Astrocyte (in vitro differentiated cells and primary cell): Measurements from ENCODE around the gene FLRT2. TPM values are rescaled to one million over a fixed set of nuclear protein-coding genes. Genes with fewer than 3 reads are reported as not detected.
A peak's percentile ranks its signal among the peaks of the same experiment; 100 is the strongest.

Experiments
- DNase-seq: peaks from one replicate; pipeline ENCODE4 v3.0.0-alpha.2; 2010; ENCODE audit warnings: low read depth
- FAIRE-seq: peaks from 2 replicates; lab custom pipeline; 2011; peaks lifted over from hg19 to GRCh38; lab: Jason Lieb, UNC
- H2AFZ ChIP-seq: 2 replicates; pipeline ENCODE4 v1.6.0; 2012; ENCODE audit warnings: low read depth, low read length, inconsistent platforms
- H3K27ac ChIP-seq: 2 replicates; pipeline ENCODE4 v1.5.1; 2011; ENCODE audit warnings: low read depth, low read length, inconsistent platforms
- H3K27me3 ChIP-seq: 2 replicates; pipeline ENCODE4 v1.6.0; 2011; ENCODE audit warnings: low read length, inconsistent platforms; ENCODE audit not compliant: insufficient read depth
- H3K36me3 ChIP-seq: 2 replicates; pipeline ENCODE4 v1.5.1; 2011; ENCODE audit warnings: low read length, inconsistent platforms; ENCODE audit not compliant: insufficient read depth
- H3K4me1 ChIP-seq: 2 replicates; pipeline ENCODE4 v1.5.1; 2011; ENCODE audit warnings: low read length, inconsistent platforms; ENCODE audit not compliant: insufficient read depth
- H3K4me2 ChIP-seq: 2 replicates; pipeline ENCODE4 v1.6.0; 2012; ENCODE audit warnings: low read length, inconsistent platforms
- H3K4me3 ChIP-seq: 2 replicates; pipeline ENCODE4 v1.5.1; 2011; ENCODE audit warnings: low read depth, mild to moderate bottlenecking, low read length, inconsistent platforms; ENCODE audit not compliant: insufficient read depth
- H3K79me2 ChIP-seq: 2 replicates; pipeline ENCODE4 v1.6.0; 2012; ENCODE audit warnings: mild to moderate bottlenecking, low read length, inconsistent platforms; ENCODE audit not compliant: insufficient read depth
- H3K9ac ChIP-seq: 2 replicates; pipeline ENCODE4 v1.6.0; 2012; ENCODE audit warnings: mild to moderate bottlenecking, low read length, inconsistent platforms
- H3K9me3 ChIP-seq: 2 replicates; pipeline ENCODE4 v1.5.1; 2012; ENCODE audit warnings: low read depth, mild to moderate bottlenecking, low read length, inconsistent platforms; ENCODE audit not compliant: insufficient read depth
- H4K20me1 ChIP-seq: 2 replicates; pipeline ENCODE4 v1.6.0; 2012; ENCODE audit warnings: low read length, inconsistent platforms; ENCODE audit not compliant: insufficient read depth
- H3K27ac Mint-ChIP-seq: one replicate; pipeline ENCODE4 v1.8.0; 2021; ENCODE audit warnings: mild to moderate bottlenecking, mixed read lengths; ENCODE audit not compliant: unreplicated experiment
- H3K27me3 Mint-ChIP-seq: one replicate; pipeline ENCODE4 v1.8.0; 2021; ENCODE audit warnings: low read depth, mixed read lengths; ENCODE audit not compliant: unreplicated experiment
- H3K36me3 Mint-ChIP-seq: one replicate; pipeline ENCODE4 v1.8.0; 2021; ENCODE audit warnings: low read depth, mixed read lengths; ENCODE audit not compliant: unreplicated experiment
- H3K4me1 Mint-ChIP-seq: one replicate; pipeline ENCODE4 v1.8.0; 2021; ENCODE audit warnings: low read depth, mixed read lengths; ENCODE audit not compliant: unreplicated experiment
- H3K4me3 Mint-ChIP-seq: one replicate; pipeline ENCODE4 v1.8.0; 2021; ENCODE audit warnings: mild to moderate bottlenecking, moderate library complexity, mixed read lengths; ENCODE audit not compliant: unreplicated experiment
- H3K9me3 Mint-ChIP-seq: one replicate; pipeline ENCODE4 v1.8.0; 2021; ENCODE audit warnings: mild to moderate bottlenecking, mixed read lengths; ENCODE audit not compliant: unreplicated experiment
- EZH2 ChIP-seq: IDR thresholded peaks from 2 replicates; pipeline ENCODE4 v1.6.1; 2012; ENCODE audit warnings: mild to moderate bottlenecking, low read length, inconsistent platforms; ENCODE audit not compliant: insufficient read depth
- total RNA-seq: library from RNA; stranded (reverse); gene quantifications from 2 replicates; pipeline ENCODE4 v1.2.1, GENCODE V29; 2021
- TF ChIP-seq, protein P1 (sequence below): IDR thresholded peaks from 2 replicates; pipeline ENCODE4 v1.5.1; 2011; ENCODE audit warnings: low read depth, mild to moderate bottlenecking, inconsistent platforms, low read length, moderate library complexity; ENCODE audit not compliant: insufficient read depth

FLRT2 gene
- total RNA-seq, 1 donor from 2014 or later = 227 TPM

DNA sequence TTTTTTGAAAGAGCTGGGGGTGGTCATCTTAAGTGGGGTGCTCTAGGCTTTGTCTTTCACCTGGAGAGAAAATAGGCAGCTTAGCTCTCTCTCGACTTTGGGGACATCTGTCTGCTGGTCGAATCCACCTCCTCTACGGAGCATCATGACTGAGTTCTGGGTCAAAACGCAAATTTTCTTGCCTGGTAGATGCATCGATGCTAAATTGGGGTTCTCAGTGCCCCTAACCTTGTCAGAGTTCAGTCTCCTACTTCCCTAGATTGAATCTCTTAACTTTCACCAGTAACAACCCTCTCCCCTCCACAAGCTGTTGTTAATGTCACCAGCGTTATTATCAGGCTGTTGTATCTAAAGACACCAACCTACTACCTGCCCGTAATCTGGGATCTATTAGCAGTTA lies 682 bp downstream of the FLRT2 start:
- no peaks in the 10 kb centered on the region for H3K36me3 ChIP-seq
- H3K4me1 Mint-ChIP-seq = peaks cover 16% of the 10 kb centered on the region
- H3K9me3 Mint-ChIP-seq = no peaks in the 10 kb centered on the region
- H3K4me2 ChIP-seq = peak overlapping the region; percentile 99
- FAIRE-seq (no peak), DNase-seq (no peak)
- peaks cover 17% of the 10 kb centered on the region for H3K27me3 ChIP-seq
- peak overlapping the region; percentile 99 for H3K27ac Mint-ChIP-seq
- H3K79me2 ChIP-seq = no peaks in the 10 kb centered on the region
- peak overlapping the region; percentile 87 for H2AFZ ChIP-seq
- peak overlapping the region; percentile 87 for H3K9ac ChIP-seq
- no peaks in the 10 kb centered on the region for H3K9me3 ChIP-seq
- H3K36me3 Mint-ChIP-seq = peaks cover 15% of the 10 kb centered on the region
- peak overlapping the region; percentile 66 for H3K4me3 ChIP-seq
- H3K4me3 Mint-ChIP-seq = peak overlapping the region; percentile 95
- no peaks in the 10 kb centered on the region for H3K27me3 Mint-ChIP-seq
- TF ChIP-seq, protein P1, sequence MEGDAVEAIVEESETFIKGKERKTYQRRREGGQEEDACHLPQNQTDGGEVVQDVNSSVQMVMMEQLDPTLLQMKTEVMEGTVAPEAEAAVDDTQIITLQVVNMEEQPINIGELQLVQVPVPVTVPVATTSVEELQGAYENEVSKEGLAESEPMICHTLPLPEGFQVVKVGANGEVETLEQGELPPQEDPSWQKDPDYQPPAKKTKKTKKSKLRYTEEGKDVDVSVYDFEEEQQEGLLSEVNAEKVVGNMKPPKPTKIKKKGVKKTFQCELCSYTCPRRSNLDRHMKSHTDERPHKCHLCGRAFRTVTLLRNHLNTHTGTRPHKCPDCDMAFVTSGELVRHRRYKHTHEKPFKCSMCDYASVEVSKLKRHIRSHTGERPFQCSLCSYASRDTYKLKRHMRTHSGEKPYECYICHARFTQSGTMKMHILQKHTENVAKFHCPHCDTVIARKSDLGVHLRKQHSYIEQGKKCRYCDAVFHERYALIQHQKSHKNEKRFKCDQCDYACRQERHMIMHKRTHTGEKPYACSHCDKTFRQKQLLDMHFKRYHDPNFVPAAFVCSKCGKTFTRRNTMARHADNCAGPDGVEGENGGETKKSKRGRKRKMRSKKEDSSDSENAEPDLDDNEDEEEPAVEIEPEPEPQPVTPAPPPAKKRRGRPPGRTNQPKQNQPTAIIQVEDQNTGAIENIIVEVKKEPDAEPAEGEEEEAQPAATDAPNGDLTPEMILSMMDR = no peak
- no peak for TF ChIP-seq EZH2
- H3K27ac ChIP-seq = no peak overlapping the region
- H3K4me1 ChIP-seq = peaks cover 61% of the 10 kb centered on the region
- H4K20me1 ChIP-seq = peaks cover 8% of the 10 kb centered on the region

DNA sequence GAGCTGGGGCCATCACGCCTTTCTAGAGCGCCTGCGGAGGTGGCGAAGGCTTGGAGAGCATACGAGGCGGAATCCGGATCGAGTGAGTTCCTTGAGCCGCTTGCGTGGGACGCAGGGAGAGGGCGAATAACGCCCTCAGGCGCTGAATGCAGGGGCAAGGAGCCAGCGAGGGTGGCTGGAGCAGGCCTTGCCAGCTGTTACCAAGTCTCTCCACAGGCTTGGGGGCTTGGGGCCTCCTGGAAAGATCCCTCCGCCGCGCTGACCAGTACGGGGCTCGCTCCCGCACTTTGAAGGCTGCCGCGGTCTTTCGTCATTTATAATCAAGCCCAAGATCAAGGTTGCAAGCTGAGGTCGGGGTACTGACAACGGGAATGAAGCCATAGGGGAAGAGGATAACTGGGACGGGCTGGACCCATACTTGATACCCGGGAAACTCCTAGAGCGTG lies 1.2 kb downstream of the FLRT2 start:
- Histone ChIP-seq H3K27me3 (peaks cover 17% of the 10 kb centered on the region), H3K36me3 (no peaks in the 10 kb centered on the region), H3K4me1 (peaks cover 61% of the 10 kb centered on the region), H3K4me3 (peak overlapping the region; percentile 66), H2AFZ (peak overlapping the region; percentile 87), H3K27ac (no peak overlapping the region), H4K20me1 (peaks cover 8% of the 10 kb centered on the region), H3K79me2 (no peaks in the 10 kb centered on the region), H3K4me2 (peak overlapping the region; percentile 99), H3K9me3 (no peaks in the 10 kb centered on the region), H3K9ac (peak overlapping the region; percentile 87)
- peak overlapping the region; percentile 99 for H3K27ac Mint-ChIP-seq
- peaks cover 15% of the 10 kb centered on the region for H3K36me3 Mint-ChIP-seq
- H3K4me1 Mint-ChIP-seq = peaks cover 13% of the 10 kb centered on the region
- H3K4me3 Mint-ChIP-seq = peak overlapping the region; percentile 95
- FAIRE-seq = no peak
- H3K9me3 Mint-ChIP-seq = no peaks in the 10 kb centered on the region
- H3K27me3 Mint-ChIP-seq = no peaks in the 10 kb centered on the region
- DNase-seq = peak; percentile 64
- TF ChIP-seq, protein P1 = no peak
- peak; percentile 41 for TF ChIP-seq EZH2

DNA sequence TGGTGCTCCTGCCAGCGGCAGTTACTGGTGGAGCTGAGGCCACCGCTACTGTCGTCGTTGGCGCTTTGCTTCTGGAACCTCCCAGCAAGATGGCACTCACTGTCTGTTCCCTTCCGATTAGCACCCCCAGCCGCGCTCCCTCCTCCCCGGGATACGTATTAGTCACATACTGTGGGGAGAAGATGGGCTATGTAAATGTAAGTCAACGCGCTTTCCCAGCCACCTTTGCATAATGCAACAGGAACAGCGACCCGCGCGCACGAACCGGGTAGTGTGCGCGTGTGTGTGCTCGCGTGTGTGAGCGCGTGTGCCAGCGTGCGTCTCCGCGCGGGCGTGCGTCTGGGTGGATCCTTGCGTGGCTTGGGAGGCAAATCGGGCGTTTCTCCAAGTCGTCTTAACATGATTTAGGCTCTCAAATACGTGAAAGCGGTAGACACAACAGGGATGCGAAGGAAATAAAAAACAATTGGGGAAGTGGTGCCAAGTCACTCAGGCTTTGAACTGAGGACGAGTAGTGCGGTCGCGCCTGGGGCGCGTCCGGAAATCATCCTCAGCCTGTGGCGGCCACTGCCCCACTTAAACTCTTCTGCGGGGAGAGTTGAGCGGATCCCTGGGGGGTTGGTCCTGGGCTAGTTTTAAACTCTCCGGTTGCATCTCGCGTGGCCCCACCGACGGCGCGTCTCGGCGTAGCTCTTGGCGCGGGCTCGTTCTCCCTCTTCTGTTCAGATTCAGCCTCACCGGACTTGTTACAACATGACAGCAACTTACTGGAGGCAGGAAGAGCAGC lies 1.8 kb downstream of the FLRT2 start:
- Mint-ChIP-seq H3K27ac (peak overlapping the region; percentile 99), H3K4me3 (peak overlapping the region; percentile 95), H3K36me3 (peaks cover 15% of the 10 kb centered on the region), H3K27me3 (no peaks in the 10 kb centered on the region), H3K4me1 (peaks cover 10% of the 10 kb centered on the region), H3K9me3 (no peaks in the 10 kb centered on the region)
- H3K79me2 ChIP-seq = no peaks in the 10 kb centered on the region
- H3K27ac ChIP-seq = no peak overlapping the region
- H3K36me3 ChIP-seq = no peaks in the 10 kb centered on the region
- H3K9ac ChIP-seq = peak overlapping the region; percentile 87
- peak; percentile 63 for DNase-seq
- TF ChIP-seq, protein P1 = no peak
- no peak for TF ChIP-seq EZH2
- H3K27me3 ChIP-seq = peaks cover 17% of the 10 kb centered on the region
- peaks cover 8% of the 10 kb centered on the region for H4K20me1 ChIP-seq
- H3K4me3 ChIP-seq = peak overlapping the region; percentile 66
- no peak for FAIRE-seq
- H3K4me2 ChIP-seq = peak overlapping the region; percentile 99
- H2AFZ ChIP-seq = peak overlapping the region; percentile 87
- H3K9me3 ChIP-seq = no peaks in the 10 kb centered on the region
- H3K4me1 ChIP-seq = peaks cover 61% of the 10 kb centered on the region
